NB4 (cell line): ENCODE measurements around the gene KIF20B.

Experiments
- DNase-seq: peaks from one replicate; pipeline ENCODE4 v3.0.0; 2010; ENCODE audit warnings: low read depth
- H3K4me3 ChIP-seq: one replicate; pipeline ENCODE4 v1.5.1; 2011; ENCODE audit warnings: mild to moderate bottlenecking, low read depth, low read length, moderate library complexity
- MAX ChIP-seq: IDR thresholded peaks from 2 replicates; pipeline ENCODE4 v1.6.1; 2011; ENCODE audit warnings: low read depth, low read length
- MYC ChIP-seq: IDR thresholded peaks from 2 replicates; pipeline ENCODE4 v1.6.1; 2011; ENCODE audit warnings: low read depth, low read length
- POLR2A ChIP-seq: IDR thresholded peaks from 2 replicates; pipeline ENCODE4 v1.6.1; 2011; ENCODE audit warnings: mild to moderate bottlenecking; ENCODE audit not compliant: insufficient read length; ENCODE audit errors: extremely low read depth
- TF ChIP-seq, protein P1 (sequence below): IDR thresholded peaks from one replicate; pipeline ENCODE4 v1.5.1; 2012; ENCODE audit warnings: low read depth, low read length

The KIF20B gene

GRCh38 chr10:89734616-89735015 lies 33.2 kb downstream of the KIF20B start:
- no peak for DNase-seq
- H3K4me3 ChIP-seq = no peak overlapping the region
- TF ChIP-seq MYC = no peak
- no peak for TF ChIP-seq MAX
- TF ChIP-seq, protein P1, sequence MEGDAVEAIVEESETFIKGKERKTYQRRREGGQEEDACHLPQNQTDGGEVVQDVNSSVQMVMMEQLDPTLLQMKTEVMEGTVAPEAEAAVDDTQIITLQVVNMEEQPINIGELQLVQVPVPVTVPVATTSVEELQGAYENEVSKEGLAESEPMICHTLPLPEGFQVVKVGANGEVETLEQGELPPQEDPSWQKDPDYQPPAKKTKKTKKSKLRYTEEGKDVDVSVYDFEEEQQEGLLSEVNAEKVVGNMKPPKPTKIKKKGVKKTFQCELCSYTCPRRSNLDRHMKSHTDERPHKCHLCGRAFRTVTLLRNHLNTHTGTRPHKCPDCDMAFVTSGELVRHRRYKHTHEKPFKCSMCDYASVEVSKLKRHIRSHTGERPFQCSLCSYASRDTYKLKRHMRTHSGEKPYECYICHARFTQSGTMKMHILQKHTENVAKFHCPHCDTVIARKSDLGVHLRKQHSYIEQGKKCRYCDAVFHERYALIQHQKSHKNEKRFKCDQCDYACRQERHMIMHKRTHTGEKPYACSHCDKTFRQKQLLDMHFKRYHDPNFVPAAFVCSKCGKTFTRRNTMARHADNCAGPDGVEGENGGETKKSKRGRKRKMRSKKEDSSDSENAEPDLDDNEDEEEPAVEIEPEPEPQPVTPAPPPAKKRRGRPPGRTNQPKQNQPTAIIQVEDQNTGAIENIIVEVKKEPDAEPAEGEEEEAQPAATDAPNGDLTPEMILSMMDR = no peak
- no peak for TF ChIP-seq POLR2A

DNA sequence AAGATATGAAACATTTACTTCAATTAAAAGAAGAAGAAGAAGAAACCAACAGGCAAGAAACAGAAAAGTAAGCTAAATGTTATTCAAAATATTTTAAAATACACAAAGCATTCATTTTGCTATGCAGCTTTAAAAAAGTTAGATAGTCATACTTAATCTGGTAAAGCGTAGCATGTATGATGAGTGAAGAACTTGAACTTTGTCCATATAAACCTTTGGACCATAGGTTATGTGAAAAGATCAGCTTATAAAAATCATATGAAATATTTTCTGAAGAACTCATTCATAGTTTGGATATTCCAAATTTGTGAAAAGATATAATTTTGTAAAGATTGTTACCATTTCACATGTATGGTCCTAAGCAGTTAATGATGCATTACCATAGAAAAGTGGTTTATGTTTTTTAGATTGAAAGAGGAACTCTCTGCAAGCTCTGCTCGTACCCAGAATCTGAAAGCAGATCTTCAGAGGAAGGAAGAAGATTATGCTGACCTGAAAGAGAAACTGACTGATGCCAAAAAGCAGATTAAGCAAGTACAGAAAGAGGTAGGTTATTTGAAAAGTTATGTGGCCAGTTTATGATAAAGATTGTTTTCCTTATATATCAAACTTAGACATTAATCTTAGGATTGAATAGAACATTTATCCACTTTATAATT lies 37.3 kb downstream of the KIF20B start:
- DNase-seq = peak; percentile 11
- H3K4me3 ChIP-seq = no peak overlapping the region
- TF ChIP-seq POLR2A = no peak
- no peak for TF ChIP-seq MAX
- TF ChIP-seq, protein P1 = no peak
- TF ChIP-seq MYC = no peak

- H3K4me3 ChIP-seq = no peak overlapping the region
- no peak for TF ChIP-seq POLR2A
- DNase-seq = no peak
Measured at GRCh38 chr10:89741126-89741762, 39.9 kb downstream of the KIF20B start.

- DNase-seq = no peak
- TF ChIP-seq, protein P1 = no peak
- no peak for TF ChIP-seq MAX
- TF ChIP-seq POLR2A = no peak
- TF ChIP-seq MYC = no peak
- H3K4me3 ChIP-seq = no peak overlapping the region
Measured at GRCh38 chr10:89744026-89744425, 42.6 kb downstream of the KIF20B start.

DNA sequence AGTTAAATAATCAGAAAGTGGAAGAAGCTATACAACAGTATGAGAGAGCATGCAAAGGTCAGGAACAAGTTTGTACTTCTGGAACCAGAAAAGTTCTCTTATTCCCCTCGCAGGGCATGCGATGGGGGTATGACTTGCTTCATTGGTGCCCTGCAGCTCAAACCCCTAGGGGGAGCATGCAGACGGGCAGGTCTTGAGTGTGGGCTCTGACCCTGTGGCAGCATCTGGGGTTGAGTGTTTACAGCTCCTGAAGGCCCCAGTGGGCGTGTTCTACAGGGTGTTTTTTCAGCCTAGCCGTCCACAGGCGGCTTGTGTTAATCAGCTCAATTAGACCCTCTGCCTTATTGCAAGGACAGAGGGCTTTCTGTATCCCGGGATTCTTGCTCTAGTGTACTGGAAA lies 44.5 kb downstream of the KIF20B start:
- TF ChIP-seq MAX = no peak
- peak; percentile 4 for DNase-seq
- H3K4me3 ChIP-seq = no peak overlapping the region

GRCh38 chr10:89750441-89750840 lies 49.1 kb downstream of the KIF20B start:
- no peak overlapping the region for H3K4me3 ChIP-seq
- DNase-seq = no peak
- TF ChIP-seq, protein P1 = no peak
- TF ChIP-seq POLR2A = no peak
- no peak for TF ChIP-seq MAX
- TF ChIP-seq MYC = no peak
